Endothelial cell of umbilical vein (primary cell): ENCODE results near the gene DDX31. TPM values are rescaled to one million over a fixed set of nuclear protein-coding genes. Genes with fewer than 3 reads are reported as not detected.
"Not testable (repeated sequence)": the region's sequence is repeated elsewhere in the genome, so short reads cannot be mapped to it uniquely, and the experiment has no call there.

Experiments
- BruUV-seq: library from RNA; stranded (reverse); fragments of 400-500 nt; replicated peaks from 2 replicates; lab custom pipeline; 2021; lab: Mats Ljungman, UMichigan
- CTCF ChIA-PET: fragments of 300-600, 350-600 bp; sonication (Branson Sonifier 250); formaldehyde crosslinking; loops from one replicate; lab custom pipeline; 2021; ENCODE audit warnings: antibody characterized with exemption, inconsistent platforms; lab: Charles Lee
- POLR2A ChIA-PET: fragments of 300-600, 350-600 bp; sonication (Branson Sonifier 250); formaldehyde crosslinking; loops from one replicate; lab custom pipeline; 2021; ENCODE audit warnings: antibody characterized with exemption, inconsistent platforms; lab: Charles Lee
- DNase-seq: peaks from one replicate; pipeline ENCODE4 v3.0.0-alpha.2; 2011; ENCODE audit warnings: low read depth, low spot score
- FAIRE-seq: peaks from 2 replicates; lab custom pipeline; 2011; peaks lifted over from hg19 to GRCh38; lab: Jason Lieb, UNC
- H2AFZ ChIP-seq: 2 replicates; pipeline ENCODE4 v1.6.0; 2012; ENCODE audit warnings: low read depth, low read length, control low read depth, inconsistent platforms
- H3K27ac ChIP-seq: 2 replicates; pipeline ENCODE4 v1.5.1; 2011; ENCODE audit warnings: low read depth, mild to moderate bottlenecking, control low read depth, low read length, moderate library complexity; ENCODE audit not compliant: insufficient read depth
- H3K27me3 ChIP-seq, 2 experiments: 2 replicates each; pipeline versions ENCODE4 v1.6.0 to v1.6.1; 2011; ENCODE audit warnings: low read length in 2 of 2, mixed read lengths in 1 of 2; ENCODE audit not compliant: control insufficient read depth in 2 of 2, insufficient read depth in 2 of 2
- H3K36me3 ChIP-seq, 2 experiments: 2 replicates in 1 of 2; 3 replicates in 1 of 2; pipeline ENCODE4 v1.5.1; 2011; ENCODE audit warnings: low read length in 2 of 2, mild to moderate bottlenecking in 1 of 2, moderate library complexity in 1 of 2; ENCODE audit not compliant: control insufficient read depth in 2 of 2, insufficient read depth in 2 of 2; ENCODE audit errors: extremely low read depth in 1 of 2
- H3K4me1 ChIP-seq: 3 replicates; pipeline ENCODE4 v1.5.1; 2011; ENCODE audit warnings: mild to moderate bottlenecking, low read length; ENCODE audit not compliant: control insufficient read depth, insufficient read depth; ENCODE audit errors: extremely low read depth
- H3K4me2 ChIP-seq: 2 replicates; pipeline ENCODE4 v1.6.1; 2011; ENCODE audit warnings: low read length, control low read depth, mixed read lengths; ENCODE audit not compliant: insufficient read depth
- H3K4me3 ChIP-seq, 3 experiments: fragments of 200-600 bp in 1 of 3; sonication (generic), shearing (Covaris generic) in 1 of 3; replicated peaks in 1 of 3; 2 replicates each; pipeline ENCODE4 v1.5.1; 2011 to 2016; ENCODE audit warnings: control low read depth in 3 of 3, low read length in 3 of 3, mild to moderate bottlenecking in 2 of 3, inconsistent platforms in 1 of 3, low read depth in 1 of 3, moderate library complexity in 1 of 3; ENCODE audit not compliant: insufficient read depth in 1 of 3
- H3K79me2 ChIP-seq: 2 replicates; pipeline ENCODE4 v1.6.0; 2012; ENCODE audit warnings: low read length, inconsistent platforms; ENCODE audit not compliant: control insufficient read depth, insufficient read depth
- H3K9ac ChIP-seq: replicated peaks from 2 replicates; pipeline ENCODE3; 2011; ENCODE audit warnings: low read length, control low read depth; ENCODE audit not compliant: insufficient read depth; ENCODE audit errors: extremely low read depth
- H3K9me1 ChIP-seq: replicated peaks from 3 replicates; pipeline ENCODE4 v1.6.0; 2011; ENCODE audit warnings: mild to moderate bottlenecking, low read length; ENCODE audit not compliant: control insufficient read depth, insufficient read depth; ENCODE audit errors: extremely low read depth
- H3K9me3 ChIP-seq: replicated peaks from 2 replicates; pipeline ENCODE4 v1.5.1; 2012; ENCODE audit warnings: low read length, inconsistent platforms; ENCODE audit not compliant: control insufficient read depth, insufficient read depth
- H4K20me1 ChIP-seq: replicated peaks from 2 replicates; pipeline ENCODE3; 2011; ENCODE audit warnings: mild to moderate bottlenecking, low read length; ENCODE audit not compliant: control insufficient read depth, insufficient read depth; ENCODE audit errors: extremely low read depth
- EZH2 ChIP-seq: IDR thresholded peaks from 2 replicates; pipeline ENCODE4 v1.6.1; 2012; ENCODE audit warnings: borderline replicate concordance, low read depth, mild to moderate bottlenecking, moderate library complexity, low read length, inconsistent platforms; ENCODE audit not compliant: severe bottlenecking
- FOS ChIP-seq: IDR thresholded peaks from 2 replicates; pipeline ENCODE4 v1.6.1; 2011; ENCODE audit warnings: mild to moderate bottlenecking, low read length, moderate library complexity, borderline replicate concordance; ENCODE audit not compliant: insufficient read depth
- GATA2 ChIP-seq: IDR thresholded peaks from 2 replicates; pipeline ENCODE4 v1.7.0; 2011; ENCODE audit warnings: low read depth, mild to moderate bottlenecking, moderate library complexity, mixed read lengths, low read length; ENCODE audit not compliant: insufficient read length, insufficient read depth
- JUN ChIP-seq: IDR thresholded peaks from 2 replicates; pipeline ENCODE4 v1.6.1; 2011; ENCODE audit warnings: borderline replicate concordance, low read depth; ENCODE audit not compliant: insufficient read length, insufficient read depth
- MYC ChIP-seq: IDR thresholded peaks from one replicate; pipeline ENCODE4 v1.6.1; 2011; ENCODE audit warnings: mild to moderate bottlenecking, low read depth, low read length
- POLR2A ChIP-seq: IDR thresholded peaks from 2 replicates; pipeline ENCODE4 v1.6.1; 2012; ENCODE audit warnings: low read depth, mild to moderate bottlenecking, control low read depth, low read length
- POLR2AphosphoS5 ChIP-seq: IDR thresholded peaks from 2 replicates; pipeline ENCODE4 v1.6.1; 2012; ENCODE audit warnings: low read depth, mild to moderate bottlenecking, control low read depth, low read length, moderate library complexity; ENCODE audit not compliant: insufficient read depth
- dilution Hi-C: fragments of 300-500 bp; cut with MboI; formaldehyde crosslinking; loops from one replicate; pipeline ENCODE4 v1.15.0; 2019; ENCODE audit warnings: low sequenced_read_pairs; ENCODE audit not compliant: extremely low pct_ligation_motif_present
- intact Hi-C: fragments of 100-400 bp; cut with micrococcal nuclease; formaldehyde crosslinking; loops from one replicate; pipeline ENCODE4 v1.10.0; 2022
- polyA plus RNA-seq, 4 experiments: library from polyadenylated mRNA; depleted of rRNA in 3 of 4; stranded (reverse) in 3 of 4; unstranded in 1 of 4; fragments of >200 nt; gene quantifications; 2 replicates each; pipeline versions ENCODE4 v1.2.1 to v1.2.3, GENCODE V29; 2011 to 2012; ENCODE audit warnings: missing spikeins in 1 of 4
- total RNA-seq: library from RNA; stranded (reverse); gene quantifications from 2 replicates; pipeline ENCODE4 v1.2.3, GENCODE V29; 2021
- TF ChIP-seq, protein P1 (sequence below), 2 donors: IDR thresholded peaks; 1 replicate in 1 of 2; 2 replicates in 1 of 2; pipeline ENCODE4 v1.5.1; 2011; ENCODE audit warnings: low read length in 2 of 2, mild to moderate bottlenecking in 2 of 2, moderate library complexity in 2 of 2, control low read depth in 1 of 2, inconsistent platforms in 1 of 2, low read depth in 1 of 2; ENCODE audit not compliant: insufficient read depth in 1 of 2; ENCODE audit errors: extremely low read depth in 1 of 2
- TF ChIP-seq, protein P2 (sequence below): IDR thresholded peaks from 2 replicates; pipeline ENCODE4 v1.6.1; 2011; ENCODE audit not compliant: insufficient read depth, insufficient read length

The DDX31 gene
- total and polyA plus RNA-seq, 2 donors (not counting 3 experiments of a cell fraction or from before 2014, with no cell fraction given), result 8.0 to 16.3 TPM

DNA sequence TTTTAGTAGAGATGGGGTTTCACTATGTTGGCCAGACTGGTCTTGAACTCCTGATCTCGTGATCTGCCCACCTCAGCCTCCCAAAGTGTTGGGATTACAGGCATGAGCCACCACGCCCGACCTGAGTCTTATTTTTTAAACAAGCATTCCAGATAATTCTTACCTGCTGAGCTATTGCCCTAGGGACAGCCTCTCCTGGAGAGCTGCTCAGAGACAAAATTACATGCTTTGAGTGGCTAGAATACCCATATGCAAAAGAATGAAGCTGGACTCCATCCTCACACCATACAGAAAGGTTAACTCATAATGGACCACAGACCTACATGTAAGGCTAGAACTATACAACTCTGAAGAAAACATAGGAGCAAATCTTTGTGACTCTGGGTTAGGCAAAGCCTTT is 42.1 kb upstream of the DDX31 start:
- POLR2A ChIA-PET, result no interaction called here
- Histone ChIP-seq H3K4me1 (no peaks in the 10 kb centered on the region), H3K4me2 (no peak overlapping the region), H3K36me3 (no peaks in the 10 kb centered on the region), H3K9ac (no peak overlapping the region), H4K20me1 (no peaks in the 10 kb centered on the region), H3K4me3 (no peak overlapping the region), H2AFZ (no peak overlapping the region), H3K27me3 (peaks cover 4 to 5% of the 10 kb centered on the region in 2 experiments), H3K9me1 (no peaks in the 10 kb centered on the region), H3K27ac (no peak overlapping the region), H3K79me2 (no peaks in the 10 kb centered on the region), H3K9me3 (no peaks in the 10 kb centered on the region)
- intact Hi-C loops (no loop called here), dilution Hi-C loops (no loop called here)
- FAIRE-seq (no peak), DNase-seq (no peak)
- CTCF ChIA-PET, result no interaction called here
- TF ChIP-seq GATA2, result no peak
- no peak for TF ChIP-seq MYC
- TF ChIP-seq FOS, result no peak
- no peak for TF ChIP-seq EZH2
- TF ChIP-seq, protein P1, sequence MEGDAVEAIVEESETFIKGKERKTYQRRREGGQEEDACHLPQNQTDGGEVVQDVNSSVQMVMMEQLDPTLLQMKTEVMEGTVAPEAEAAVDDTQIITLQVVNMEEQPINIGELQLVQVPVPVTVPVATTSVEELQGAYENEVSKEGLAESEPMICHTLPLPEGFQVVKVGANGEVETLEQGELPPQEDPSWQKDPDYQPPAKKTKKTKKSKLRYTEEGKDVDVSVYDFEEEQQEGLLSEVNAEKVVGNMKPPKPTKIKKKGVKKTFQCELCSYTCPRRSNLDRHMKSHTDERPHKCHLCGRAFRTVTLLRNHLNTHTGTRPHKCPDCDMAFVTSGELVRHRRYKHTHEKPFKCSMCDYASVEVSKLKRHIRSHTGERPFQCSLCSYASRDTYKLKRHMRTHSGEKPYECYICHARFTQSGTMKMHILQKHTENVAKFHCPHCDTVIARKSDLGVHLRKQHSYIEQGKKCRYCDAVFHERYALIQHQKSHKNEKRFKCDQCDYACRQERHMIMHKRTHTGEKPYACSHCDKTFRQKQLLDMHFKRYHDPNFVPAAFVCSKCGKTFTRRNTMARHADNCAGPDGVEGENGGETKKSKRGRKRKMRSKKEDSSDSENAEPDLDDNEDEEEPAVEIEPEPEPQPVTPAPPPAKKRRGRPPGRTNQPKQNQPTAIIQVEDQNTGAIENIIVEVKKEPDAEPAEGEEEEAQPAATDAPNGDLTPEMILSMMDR (IDR thresholded peaks at IDR 0.05; ENCODE audit: extremely low read depth in 1 of 2, insufficient read depth in 1 of 2, low read depth in 1 of 2, low read length in 2 of 2), result no peak
- no peak for TF ChIP-seq POLR2AphosphoS5
- TF ChIP-seq POLR2A, result no peak
- TF ChIP-seq JUN, result no peak
- TF ChIP-seq, protein P2, sequence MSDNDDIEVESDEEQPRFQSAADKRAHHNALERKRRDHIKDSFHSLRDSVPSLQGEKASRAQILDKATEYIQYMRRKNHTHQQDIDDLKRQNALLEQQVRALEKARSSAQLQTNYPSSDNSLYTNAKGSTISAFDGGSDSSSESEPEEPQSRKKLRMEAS, result no peak
- BruUV-seq, result no TSS peak

GRCh38 chr9:132711152-132711551 is 41.4 kb upstream of the DDX31 start:
- DNase-seq, H3K27ac ChIP-seq, POLR2A ChIA-PET, H2AFZ ChIP-seq, dilution Hi-C loops, H3K36me3 ChIP-seq, H3K27me3 ChIP-seq, H3K9me1 ChIP-seq, CTCF ChIA-PET, H3K79me2 ChIP-seq, H3K4me3 ChIP-seq, FAIRE-seq, H3K4me1 ChIP-seq, BruUV-seq, intact Hi-C loops, H3K9me3 ChIP-seq, H3K4me2 ChIP-seq, H3K9ac ChIP-seq, H4K20me1 ChIP-seq: not testable (repeated sequence)
